Measurements from ENCODE around the gene CUX1.
A peak's percentile ranks its signal among the peaks of the same experiment; 100 is the strongest.
"Not testable (repeated sequence)": the region's sequence is repeated elsewhere in the genome, so short reads cannot be mapped to it uniquely, and the experiment has no call there.

CUX1 gene

GRCh38 chr7:101995121-101995520, 177.7 kb downstream of the CUX1 start:
- Mint-ChIP-seq H3K4me1 (peaks cover 7% of the 10 kb centered on the region), H3K27ac (no peak overlapping the region)
- DNase-seq = no peak

GRCh38 chr7:101996131-101996691, 178.8 kb downstream of the CUX1 start:
- Mint-ChIP-seq H3K9me3 (no peaks in the 10 kb centered on the region), H3K4me1 (peaks cover 2% of the 10 kb centered on the region), H3K27me3 (no peaks in the 10 kb centered on the region), H3K27ac (no peak overlapping the region), H3K4me3 (no peak overlapping the region), H3K36me3 (no peaks in the 10 kb centered on the region)
- CTCF ChIA-PET = no interaction called here
- DNase-seq = no peak

More at GRCh38 chr7:101995121-101995520, 177.7 kb downstream of the CUX1 start:
- H3K27me3 Mint-ChIP-seq = no peaks in the 10 kb centered on the region
- H3K36me3 Mint-ChIP-seq = no peaks in the 10 kb centered on the region
- CTCF ChIA-PET = interaction anchor here (0.7 kb wide), 1 partner anchor 15 kb away, joined by 3 read pairs; no protein-coding TSS in a partner anchor
- no peaks in the 10 kb centered on the region for H3K9me3 Mint-ChIP-seq
- no peak overlapping the region for H3K4me3 Mint-ChIP-seq

GRCh38 chr7:101996876-101997275, 179.4 kb downstream of the CUX1 start:
- Mint-ChIP-seq H3K4me1 (no peaks in the 10 kb centered on the region), H3K4me3 (no peak overlapping the region), H3K27ac (no peak overlapping the region), H3K9me3 (no peaks in the 10 kb centered on the region), H3K36me3 (no peaks in the 10 kb centered on the region), H3K27me3 (no peaks in the 10 kb centered on the region)
- CTCF ChIA-PET = no interaction called here
- DNase-seq = no peak

- CTCF ChIA-PET = no interaction called here
- Mint-ChIP-seq H3K27ac (no peak overlapping the region), H3K4me3 (no peak overlapping the region), H3K9me3 (no peaks in the 10 kb centered on the region), H3K4me1 (no peaks in the 10 kb centered on the region), H3K27me3 (no peaks in the 10 kb centered on the region), H3K36me3 (no peaks in the 10 kb centered on the region)
- DNase-seq = no peak
These were observed 180.8 kb downstream of the CUX1 start for GRCh38 chr7:101998029-101998905.

- CTCF ChIA-PET = no interaction called here
- Mint-ChIP-seq H3K36me3 (no peaks in the 10 kb centered on the region), H3K27ac (no peak overlapping the region)
These were observed 181.4 kb downstream of the CUX1 start for GRCh38 chr7:101998906-101999240.

GRCh38 chr7:101999393-101999792, 182.0 kb downstream of the CUX1 start:
- H3K27ac Mint-ChIP-seq = no peak overlapping the region
- CTCF ChIA-PET = no interaction called here

More at GRCh38 chr7:101998906-101999240, 181.4 kb downstream of the CUX1 start:
- H3K9me3 Mint-ChIP-seq = no peaks in the 10 kb centered on the region
- no peaks in the 10 kb centered on the region for H3K4me1 Mint-ChIP-seq
- no peak for DNase-seq
- H3K4me3 Mint-ChIP-seq = no peak overlapping the region
- no peaks in the 10 kb centered on the region for H3K27me3 Mint-ChIP-seq

GRCh38 chr7:102000123-102000522, 182.7 kb downstream of the CUX1 start:
- Mint-ChIP-seq H3K27ac (no peak overlapping the region), H3K36me3 (no peaks in the 10 kb centered on the region), H3K4me1 (no peaks in the 10 kb centered on the region), H3K4me3 (no peak overlapping the region), H3K9me3 (no peaks in the 10 kb centered on the region), H3K27me3 (no peaks in the 10 kb centered on the region)
- no peak for DNase-seq
- CTCF ChIA-PET = no interaction called here

More at GRCh38 chr7:101999393-101999792, 182.0 kb downstream of the CUX1 start:
- no peaks in the 10 kb centered on the region for H3K4me1 Mint-ChIP-seq
- H3K36me3 Mint-ChIP-seq = no peaks in the 10 kb centered on the region
- no peak overlapping the region for H3K4me3 Mint-ChIP-seq
- H3K9me3 Mint-ChIP-seq = no peaks in the 10 kb centered on the region
- DNase-seq = no peak
- no peaks in the 10 kb centered on the region for H3K27me3 Mint-ChIP-seq

- no peaks in the 10 kb centered on the region for H3K36me3 Mint-ChIP-seq
- H3K27ac Mint-ChIP-seq = no peak overlapping the region
- no peaks in the 10 kb centered on the region for H3K9me3 Mint-ChIP-seq
- DNase-seq = no peak
- CTCF ChIA-PET = no interaction called here
- no peaks in the 10 kb centered on the region for H3K27me3 Mint-ChIP-seq
- H3K4me3 Mint-ChIP-seq = no peak overlapping the region
- no peaks in the 10 kb centered on the region for H3K4me1 Mint-ChIP-seq
These were observed 186.8 kb downstream of the CUX1 start for GRCh38 chr7:102004229-102004628.

- H3K27ac Mint-ChIP-seq = no peak overlapping the region
- no peaks in the 10 kb centered on the region for H3K27me3 Mint-ChIP-seq
- CTCF ChIA-PET = no interaction called here
- DNase-seq = no peak
- H3K36me3 Mint-ChIP-seq = no peaks in the 10 kb centered on the region
- no peak overlapping the region for H3K4me3 Mint-ChIP-seq
- no peaks in the 10 kb centered on the region for H3K9me3 Mint-ChIP-seq
- no peaks in the 10 kb centered on the region for H3K4me1 Mint-ChIP-seq
These were observed 187.4 kb downstream of the CUX1 start for GRCh38 chr7:102004848-102005247.

- no peaks in the 10 kb centered on the region for H3K9me3 Mint-ChIP-seq
- H3K4me1 Mint-ChIP-seq = no peaks in the 10 kb centered on the region
- H3K27ac Mint-ChIP-seq = no peak overlapping the region
- H3K4me3 Mint-ChIP-seq = no peak overlapping the region
- CTCF ChIA-PET = no interaction called here
- H3K36me3 Mint-ChIP-seq = no peaks in the 10 kb centered on the region
- no peaks in the 10 kb centered on the region for H3K27me3 Mint-ChIP-seq
- DNase-seq = no peak
These were observed 188.6 kb downstream of the CUX1 start for GRCh38 chr7:102005933-102006480.

GRCh38 chr7:102006695-102007094, 189.3 kb downstream of the CUX1 start:
- CTCF ChIA-PET = no interaction called here

GRCh38 chr7:102008535-102009262, 191.3 kb downstream of the CUX1 start:
- H3K27me3 Mint-ChIP-seq = no peaks in the 10 kb centered on the region
- CTCF ChIA-PET = no interaction called here
- DNase-seq = no peak
- no peaks in the 10 kb centered on the region for H3K4me1 Mint-ChIP-seq
- no peaks in the 10 kb centered on the region for H3K9me3 Mint-ChIP-seq
- no peak overlapping the region for H3K27ac Mint-ChIP-seq
- no peak overlapping the region for H3K4me3 Mint-ChIP-seq
- H3K36me3 Mint-ChIP-seq = no peaks in the 10 kb centered on the region

More at GRCh38 chr7:102006695-102007094, 189.3 kb downstream of the CUX1 start:
- no peaks in the 10 kb centered on the region for H3K36me3 Mint-ChIP-seq
- DNase-seq = no peak
- no peaks in the 10 kb centered on the region for H3K9me3 Mint-ChIP-seq
- no peak overlapping the region for H3K27ac Mint-ChIP-seq
- no peaks in the 10 kb centered on the region for H3K27me3 Mint-ChIP-seq
- H3K4me3 Mint-ChIP-seq = no peak overlapping the region
- no peaks in the 10 kb centered on the region for H3K4me1 Mint-ChIP-seq

GRCh38 chr7:102009628-102010027, 192.2 kb downstream of the CUX1 start:
- H3K4me3 Mint-ChIP-seq = no peak overlapping the region
- DNase-seq = no peak
- no peaks in the 10 kb centered on the region for H3K36me3 Mint-ChIP-seq
- peak overlapping the region; percentile 46 for H3K27ac Mint-ChIP-seq
- H3K27me3 Mint-ChIP-seq = no peaks in the 10 kb centered on the region
- CTCF ChIA-PET = no interaction called here
- H3K4me1 Mint-ChIP-seq = no peaks in the 10 kb centered on the region
- H3K9me3 Mint-ChIP-seq = no peaks in the 10 kb centered on the region

GRCh38 chr7:102012112-102012830, 194.8 kb downstream of the CUX1 start:
- not testable (repeated sequence) for H3K4me3 Mint-ChIP-seq, H3K9me3 Mint-ChIP-seq, H3K36me3 Mint-ChIP-seq, H3K27ac Mint-ChIP-seq, H3K27me3 Mint-ChIP-seq, H3K4me1 Mint-ChIP-seq, DNase-seq
- CTCF ChIA-PET = interaction anchor here (0.7 kb wide), 1 partner anchor 269 kb away, joined by 3 read pairs; no protein-coding TSS in a partner anchor

Measured in activated naive CD4-positive, alpha-beta T cell treated with anti-CD3 and anti-CD28 coated beads, Interleukin-2, amount 10 ng/mL, durations not matched to agents 7 days and 5 days (primary cell).